Anterior cingulate cortex (tissue), 58 donors: ENCODE data around the gene RAF1.

Experiments used
- DNase-seq, 58 donors: peaks; one replicate each; lab custom pipeline; 2025; lab: John Stamatoyannopoulos, UW

The RAF1 gene

GRCh38 chr3:12603969-12604368 is 59.9 kb downstream of the RAF1 start:
- no peak for DNase-seq

GRCh38 chr3:12601072-12601471 is 62.8 kb downstream of the RAF1 start:
- no peak for DNase-seq

- DNase-seq, result no peak
Measured at GRCh38 chr3:12598890-12599289, 65.0 kb downstream of the RAF1 start.

GRCh38 chr3:12593473-12593872 is 70.4 kb downstream of the RAF1 start:
- peak in 1 of 58 donors; percentile 34 for DNase-seq

GRCh38 chr3:12591997-12592715 is 71.8 kb downstream of the RAF1 start:
- no peak for DNase-seq

- no peak for DNase-seq
Measured at GRCh38 chr3:12591456-12591855, 72.5 kb downstream of the RAF1 start.

GRCh38 chr3:12590096-12590495 is 73.8 kb downstream of the RAF1 start:
- DNase-seq, result no peak

GRCh38 chr3:12588039-12589009 is 75.6 kb downstream of the RAF1 start:
- DNase-seq, result no peak

GRCh38 chr3:12586403-12586802 is 77.5 kb downstream of the RAF1 start:
- no peak for DNase-seq

- DNase-seq, result no peak
Measured at GRCh38 chr3:12585970-12586369, 77.9 kb downstream of the RAF1 start.

GRCh38 chr3:12585181-12585580 is 78.7 kb downstream of the RAF1 start:
- no peak for DNase-seq

- DNase-seq, result no peak
Measured at GRCh38 chr3:12584083-12584482, 79.8 kb downstream of the RAF1 start.

GRCh38 chr3:12583280-12583679 is 80.6 kb downstream of the RAF1 start:
- peak in 1 of 58 donors; percentile 25 for DNase-seq

- no peak for DNase-seq
Measured at GRCh38 chr3:12582730-12583129, 81.2 kb downstream of the RAF1 start.

- DNase-seq, result no peak
Measured at GRCh38 chr3:12579905-12580304, 84.0 kb downstream of the RAF1 start.

- no peak for DNase-seq
Measured at GRCh38 chr3:12579456-12579855, 84.5 kb downstream of the RAF1 start.

GRCh38 chr3:12578742-12579141 is 85.2 kb downstream of the RAF1 start:
- no peak for DNase-seq

GRCh38 chr3:12577379-12577778 is 86.5 kb downstream of the RAF1 start:
- no peak for DNase-seq

- no peak for DNase-seq
Measured at GRCh38 chr3:12574661-12575060, 89.3 kb downstream of the RAF1 start.

- DNase-seq, result no peak
Measured at GRCh38 chr3:12574131-12574530, 89.8 kb downstream of the RAF1 start.

GRCh38 chr3:12571986-12572385 is 91.9 kb downstream of the RAF1 start:
- DNase-seq, result no peak

GRCh38 chr3:12569836-12570235 is 94.1 kb downstream of the RAF1 start:
- no peak for DNase-seq
